ENCODE measurements around the gene IL20. TPM values are rescaled to one million over a fixed set of nuclear protein-coding genes. Genes with fewer than 3 reads are reported as not detected.

Gene IL20
- total and polyA plus RNA-seq, 2 of the 13 experiments (the other 11 are each of a cell fraction or from before 2014, with no cell fraction given), result 0.05 TPM; not detected in 1

- TF ChIP-seq ZNF431 (CRISPR knock-in tag; IDR thresholded peaks at IDR 0.05; ENCODE audit: borderline replicate concordance, low read depth), result no peak
Observed at GRCh38 chr1:206891412-206891811, 26.0 kb downstream of the IL20 start (continued).

- H3K27me3 ChIP-seq (ENCODE audit: control insufficient read depth in 1 of 2, insufficient read depth in 2 of 2, low read length in 2 of 2), result peaks cover 1 to 58% of the 10 kb centered on the region in 2 experiments; a peak in 4 of 5 replicates
- no peak overlapping the region for H3K4me3 ChIP-seq (replicated peaks in 1 of 3; ENCODE audit: insufficient read depth in 1 of 3, low read depth in 2 of 3, low read length in 3 of 3)
- H3K27ac ChIP-seq (ENCODE audit: extremely low read length, insufficient read depth, low read length), result no peak overlapping the region
- WGBS (ENCODE audit: low lambda C conversion rate), result 4% methylated on average over 3 of the region's 3 CpGs
- H3K4me2 ChIP-seq (ENCODE audit: low read depth, low read length), result no peak overlapping the region
- no peaks in the 10 kb centered on the region for H3K36me3 ChIP-seq (replicated peaks in 1 of 2; ENCODE audit: control insufficient read depth in 1 of 2, insufficient read depth in 2 of 2, low read length in 2 of 2)
- no peak overlapping the region for H2AFZ ChIP-seq (ENCODE audit: low read length)
- FAIRE-seq (no peak), ATAC-seq (no peak), DNase-seq (ENCODE audit: low spot score) (no peak)
- ChIA-PET CTCF (ENCODE audit: low intra/inter-chr PET ratio, low total read pairs) (no interaction called here), POLR2A (no interaction called here)
- H3K4me1 ChIP-seq (ENCODE audit: insufficient read depth, low read length), result no peaks in the 10 kb centered on the region
- no peak overlapping the region for H3K9ac ChIP-seq (ENCODE audit: insufficient read depth, low read depth, low read length)
- in situ Hi-C loops (cut with HindIII; ENCODE audit: extremely low pct_ligation_motif_present, low pct_unique_long_range_greater_than_20kb) (no loop called here), intact Hi-C loops (cut with micrococcal nuclease; ENCODE audit: unreplicated experiment) (no loop called here)
- H3K9me3 ChIP-seq (ENCODE audit: low read length), result no peaks in the 10 kb centered on the region
- BruUV-seq (replicated peaks), result no TSS peak
- no peaks in the 10 kb centered on the region for H3K79me2 ChIP-seq (ENCODE audit: insufficient read depth, low read length)
- no peaks in the 10 kb centered on the region for H4K20me1 ChIP-seq (ENCODE audit: insufficient read depth, low read length)
- TF ChIP-seq MAFF (IDR thresholded peaks at IDR 0.05; ENCODE audit: low read depth, low read length) (no peak), ZFP1 (CRISPR knock-in tag; IDR thresholded peaks at IDR 0.05) (no peak), HOXA9 (CRISPR knock-in tag; IDR thresholded peaks at IDR 0.05; ENCODE audit: borderline replicate concordance) (no peak), ZBTB14 (CRISPR knock-in tag; IDR thresholded peaks at IDR 0.05) (no peak), RNF219 (CRISPR knock-in tag; IDR thresholded peaks at IDR 0.05) (no peak), ZNF549 (CRISPR knock-in tag; IDR thresholded peaks at IDR 0.05) (no peak), ZBED4 (CRISPR knock-in tag; IDR thresholded peaks at IDR 0.05; ENCODE audit: borderline replicate concordance) (no peak), SKI (IDR thresholded peaks at IDR 0.05; ENCODE audit: partially characterized antibody) (no peak), TBP (CRISPR knock-in tag; IDR thresholded peaks at IDR 0.05) (no peak), SMAD3 (CRISPR knock-in tag; IDR thresholded peaks at IDR 0.05) (no peak), KLF12 (CRISPR knock-in tag; IDR thresholded peaks at IDR 0.05; ENCODE audit: borderline replicate concordance) (no peak), MXD1 (CRISPR knock-in tag; IDR thresholded peaks at IDR 0.05) (no peak)
Observed at GRCh38 chr1:206892351-206892984, 27.0 kb downstream of the IL20 start.
